ENCODE data around the gene SMAP1.

DNA sequence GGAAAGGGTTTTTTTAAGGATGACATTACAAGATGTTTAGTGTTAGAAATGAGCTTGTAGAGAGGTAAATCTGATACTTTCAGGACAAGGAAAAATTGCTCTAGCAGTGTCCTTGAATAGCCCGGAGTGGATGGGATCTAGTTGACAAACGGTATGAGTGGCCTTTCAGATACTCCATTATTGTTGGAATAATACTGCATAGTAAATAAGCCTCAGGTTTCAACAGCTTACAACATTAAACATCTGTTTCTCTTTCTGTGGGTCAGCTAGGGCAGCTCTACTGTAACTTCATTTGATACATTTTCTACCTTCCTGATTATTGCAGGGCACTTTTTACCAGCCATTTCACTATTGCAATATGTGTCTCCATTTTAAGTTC, 171.2 kb downstream of the SMAP1 start:
- TF ChIP-seq, protein P1, sequence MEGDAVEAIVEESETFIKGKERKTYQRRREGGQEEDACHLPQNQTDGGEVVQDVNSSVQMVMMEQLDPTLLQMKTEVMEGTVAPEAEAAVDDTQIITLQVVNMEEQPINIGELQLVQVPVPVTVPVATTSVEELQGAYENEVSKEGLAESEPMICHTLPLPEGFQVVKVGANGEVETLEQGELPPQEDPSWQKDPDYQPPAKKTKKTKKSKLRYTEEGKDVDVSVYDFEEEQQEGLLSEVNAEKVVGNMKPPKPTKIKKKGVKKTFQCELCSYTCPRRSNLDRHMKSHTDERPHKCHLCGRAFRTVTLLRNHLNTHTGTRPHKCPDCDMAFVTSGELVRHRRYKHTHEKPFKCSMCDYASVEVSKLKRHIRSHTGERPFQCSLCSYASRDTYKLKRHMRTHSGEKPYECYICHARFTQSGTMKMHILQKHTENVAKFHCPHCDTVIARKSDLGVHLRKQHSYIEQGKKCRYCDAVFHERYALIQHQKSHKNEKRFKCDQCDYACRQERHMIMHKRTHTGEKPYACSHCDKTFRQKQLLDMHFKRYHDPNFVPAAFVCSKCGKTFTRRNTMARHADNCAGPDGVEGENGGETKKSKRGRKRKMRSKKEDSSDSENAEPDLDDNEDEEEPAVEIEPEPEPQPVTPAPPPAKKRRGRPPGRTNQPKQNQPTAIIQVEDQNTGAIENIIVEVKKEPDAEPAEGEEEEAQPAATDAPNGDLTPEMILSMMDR (IDR thresholded peaks at IDR 0.05 in 4 of 5, conservative IDR thresholded peaks at IDR 0.05 in 1 of 5), result no peak
- no peak for TF ChIP-seq POLR2A (IDR thresholded peaks at IDR 0.05)
